DND-41 (cell line): ENCODE results near the gene CADM2.

Source experiments
- ATAC-seq: fragments of 200-7000 bp; cut with Tn5 transposase; 3 replicates; pipeline ENCODE4 v1.9.1; 2021; ENCODE audit warnings: low read depth; ENCODE audit not compliant: insufficient read depth
- DNase-seq: peaks from one replicate; pipeline ENCODE4 v3.0.0-alpha.2; 2020
- H2AFZ ChIP-seq: 2 replicates; pipeline ENCODE4 v1.6.0; 2012; ENCODE audit warnings: low read depth, low read length
- H3K27ac ChIP-seq: 2 replicates; pipeline ENCODE4 v1.5.1; 2012; ENCODE audit warnings: low read length, inconsistent platforms
- H3K27me3 ChIP-seq: fragments of 200-600 bp; sonication (generic); 2 replicates; pipeline ENCODE4 v1.6.0; 2012; ENCODE audit warnings: low read length, mild to moderate bottlenecking, inconsistent platforms; ENCODE audit not compliant: insufficient read depth, poor library complexity
- H3K36me3 ChIP-seq: 2 replicates; pipeline ENCODE4 v1.5.1; 2012; ENCODE audit warnings: low read length, inconsistent platforms; ENCODE audit not compliant: insufficient read depth
- H3K4me1 ChIP-seq: 2 replicates; pipeline ENCODE4 v1.5.1; 2012; ENCODE audit warnings: mild to moderate bottlenecking, low read length; ENCODE audit not compliant: insufficient read depth
- H3K4me2 ChIP-seq: 2 replicates; pipeline ENCODE4 v1.6.0; 2012; ENCODE audit warnings: mild to moderate bottlenecking, moderate library complexity, low read length, inconsistent platforms; ENCODE audit not compliant: insufficient read depth
- H3K4me3 ChIP-seq, 2 experiments: fragments of 200-600 bp in 1 of 2; shearing (Covaris generic) in 1 of 2; 2 replicates each; pipeline ENCODE4 v1.5.1; 2012 to 2016; ENCODE audit warnings: inconsistent platforms in 2 of 2, low read length in 2 of 2, mild to moderate bottlenecking in 2 of 2, low read depth in 1 of 2, moderate library complexity in 1 of 2
- H3K79me2 ChIP-seq: 2 replicates; pipeline ENCODE4 v1.6.0; 2012; ENCODE audit warnings: low read length, inconsistent platforms; ENCODE audit not compliant: insufficient read depth
- H3K9ac ChIP-seq: 2 replicates; pipeline ENCODE4 v1.6.0; 2012; ENCODE audit warnings: low read depth, mild to moderate bottlenecking, inconsistent platforms, low read length, moderate library complexity
- H3K9me3 ChIP-seq: 2 replicates; pipeline ENCODE4 v1.5.1; 2012; ENCODE audit warnings: low read length, moderate library complexity, mild to moderate bottlenecking, inconsistent platforms; ENCODE audit not compliant: insufficient read depth, severe bottlenecking
- H4K20me1 ChIP-seq: 2 replicates; pipeline ENCODE4 v1.6.0; 2012; ENCODE audit warnings: low read length; ENCODE audit not compliant: insufficient read depth
- EZH2 ChIP-seq: IDR thresholded peaks from 3 replicates; pipeline ENCODE4 v1.6.1; 2012; ENCODE audit warnings: borderline replicate concordance, low read depth, mild to moderate bottlenecking, moderate library complexity, low read length, inconsistent platforms; ENCODE audit not compliant: severe bottlenecking
- TF ChIP-seq, protein P1 (sequence below): IDR thresholded peaks from 2 replicates; pipeline ENCODE4 v1.5.1; 2012; ENCODE audit warnings: borderline replicate concordance, low read length, moderate library complexity, mild to moderate bottlenecking; ENCODE audit not compliant: poor library complexity, severe bottlenecking; ENCODE audit errors: extremely low read depth

CADM2 gene

GRCh38 chr3:85821130-85821756, 862.5 kb downstream of the CADM2 start:
- Histone ChIP-seq H3K9ac (no peak overlapping the region), H3K4me1 (no peaks in the 10 kb centered on the region), H3K9me3 (no peaks in the 10 kb centered on the region), H2AFZ (no peak overlapping the region), H3K4me2 (no peak overlapping the region), H3K27ac (no peak overlapping the region), H3K27me3 (no peaks in the 10 kb centered on the region), H4K20me1 (no peaks in the 10 kb centered on the region), H3K4me3 (no peak overlapping the region), H3K36me3 (no peaks in the 10 kb centered on the region), H3K79me2 (no peaks in the 10 kb centered on the region)
- DNase-seq (peak; percentile 6), ATAC-seq (peak; percentile 62; the same call in 1 of the 3 replicates)
- no peak for TF ChIP-seq EZH2
- TF ChIP-seq, protein P1, sequence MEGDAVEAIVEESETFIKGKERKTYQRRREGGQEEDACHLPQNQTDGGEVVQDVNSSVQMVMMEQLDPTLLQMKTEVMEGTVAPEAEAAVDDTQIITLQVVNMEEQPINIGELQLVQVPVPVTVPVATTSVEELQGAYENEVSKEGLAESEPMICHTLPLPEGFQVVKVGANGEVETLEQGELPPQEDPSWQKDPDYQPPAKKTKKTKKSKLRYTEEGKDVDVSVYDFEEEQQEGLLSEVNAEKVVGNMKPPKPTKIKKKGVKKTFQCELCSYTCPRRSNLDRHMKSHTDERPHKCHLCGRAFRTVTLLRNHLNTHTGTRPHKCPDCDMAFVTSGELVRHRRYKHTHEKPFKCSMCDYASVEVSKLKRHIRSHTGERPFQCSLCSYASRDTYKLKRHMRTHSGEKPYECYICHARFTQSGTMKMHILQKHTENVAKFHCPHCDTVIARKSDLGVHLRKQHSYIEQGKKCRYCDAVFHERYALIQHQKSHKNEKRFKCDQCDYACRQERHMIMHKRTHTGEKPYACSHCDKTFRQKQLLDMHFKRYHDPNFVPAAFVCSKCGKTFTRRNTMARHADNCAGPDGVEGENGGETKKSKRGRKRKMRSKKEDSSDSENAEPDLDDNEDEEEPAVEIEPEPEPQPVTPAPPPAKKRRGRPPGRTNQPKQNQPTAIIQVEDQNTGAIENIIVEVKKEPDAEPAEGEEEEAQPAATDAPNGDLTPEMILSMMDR: peak; percentile 55

- Histone ChIP-seq H3K9me3 (no peaks in the 10 kb centered on the region), H3K4me2 (no peak overlapping the region), H3K4me1 (no peaks in the 10 kb centered on the region), H3K79me2 (no peaks in the 10 kb centered on the region), H2AFZ (no peak overlapping the region), H3K4me3 (no peak overlapping the region), H3K9ac (no peak overlapping the region), H3K27me3 (no peaks in the 10 kb centered on the region), H3K36me3 (no peaks in the 10 kb centered on the region), H4K20me1 (no peaks in the 10 kb centered on the region), H3K27ac (no peak overlapping the region)
- ATAC-seq (no peak), DNase-seq (no peak)
- TF ChIP-seq, protein P1: no peak
- TF ChIP-seq EZH2: no peak
These were observed 877.2 kb downstream of the CADM2 start for GRCh38 chr3:85835857-85836440.

- Histone ChIP-seq H3K4me2 (no peak overlapping the region), H3K36me3 (no peaks in the 10 kb centered on the region)
- ATAC-seq: no peak
These were observed 878.6 kb downstream of the CADM2 start for GRCh38 chr3:85837402-85837801.

More at GRCh38 chr3:85837402-85837801, 878.6 kb downstream of the CADM2 start:
- no peak overlapping the region for H3K27ac ChIP-seq
- H3K27me3 ChIP-seq: no peaks in the 10 kb centered on the region
- H3K9ac ChIP-seq: no peak overlapping the region
- H3K9me3 ChIP-seq: no peaks in the 10 kb centered on the region
- H3K79me2 ChIP-seq: no peaks in the 10 kb centered on the region
- no peak for DNase-seq
- no peak overlapping the region for H3K4me3 ChIP-seq
- H3K4me1 ChIP-seq: no peaks in the 10 kb centered on the region
- H4K20me1 ChIP-seq: no peaks in the 10 kb centered on the region
- no peak for TF ChIP-seq EZH2
- TF ChIP-seq, protein P1: no peak
- no peak overlapping the region for H2AFZ ChIP-seq
